K562 (cell line): Measurements from ENCODE around the gene NBEA. TPM values are rescaled to one million over a fixed set of nuclear protein-coding genes. Genes with fewer than 3 reads are reported as not detected.

Experiments used
- ATAC-seq: fragments of 200-7000 bp; cut with Tn5 transposase; 3 replicates; pipeline ENCODE4 v1.9.1; 2020; ENCODE audit warnings: moderate library complexity
- BruUV-seq: library from RNA; stranded (reverse); fragments of 400-500 nt; replicated peaks from 2 replicates; lab custom pipeline; 2021; lab: Mats Ljungman, UMichigan
- CTCF ChIA-PET: fragments of 300-600 bp; formaldehyde crosslinking; extraction: SDS; loops from one replicate; lab custom pipeline; 2021; ENCODE audit warnings: low intra/inter-chr PET ratio; lab: Yijun Ruan, JAX
- POLR2A ChIA-PET: fragments of 300-600, 350-650 bp; sonication (Branson Sonifier 250); formaldehyde crosslinking; extraction: SDS; loops from one replicate; lab custom pipeline; 2021; ENCODE audit warnings: antibody characterized with exemption, inconsistent platforms; lab: Yijun Ruan, JAX
- DNase-seq, 4 experiments: peaks; one replicate each; pipeline versions ENCODE4 v3.0.0 to v3.0.0-alpha.2; 2011 to 2018; ENCODE audit warnings: low spot score in 3 of 4, mixed read lengths in 3 of 4; ENCODE audit errors: extremely low read depth in 1 of 4
- FAIRE-seq: peaks from 2 replicates; lab custom pipeline; 2011; peaks lifted over from hg19 to GRCh38; lab: Jason Lieb, UNC
- H2AFZ ChIP-seq: 2 replicates; pipeline ENCODE4 v1.6.0; 2011; ENCODE audit warnings: low read depth, low read length, control low read depth, inconsistent platforms
- H3K27ac ChIP-seq: fragments of 200-600 bp; 3 replicates; pipeline ENCODE4 v1.8.0; 2011; ENCODE audit warnings: low read depth, mild to moderate bottlenecking, control low read depth, inconsistent platforms, low read length, moderate library complexity, mixed read lengths; ENCODE audit errors: extremely low read depth
- H3K27me3 ChIP-seq, 2 experiments: fragments of 300-600 bp in 1 of 2; 2 replicates in 1 of 2; 3 replicates in 1 of 2; pipeline versions ENCODE4 v1.6.0 to v1.8.0; 2011; ENCODE audit warnings: inconsistent platforms in 2 of 2, low read length in 2 of 2, mild to moderate bottlenecking in 1 of 2, mixed read lengths in 1 of 2, moderate library complexity in 1 of 2; ENCODE audit not compliant: control insufficient read depth in 2 of 2, insufficient read depth in 2 of 2
- H3K36me3 ChIP-seq: fragments of 300-600 bp; 3 replicates; pipeline ENCODE4 v1.8.0; 2011; ENCODE audit warnings: mild to moderate bottlenecking, low read length, inconsistent platforms; ENCODE audit not compliant: control insufficient read depth, insufficient read depth
- H3K4me1 ChIP-seq, 2 experiments: fragments of 200-600 bp in 1 of 2; replicated peaks in 1 of 2; 2 replicates in 1 of 2; 3 replicates in 1 of 2; pipeline versions ENCODE4 v1.5.1 to v1.8.0; 2011; ENCODE audit warnings: inconsistent platforms in 2 of 2, low read length in 2 of 2, mild to moderate bottlenecking in 1 of 2, mixed read lengths in 1 of 2, moderate library complexity in 1 of 2; ENCODE audit not compliant: control insufficient read depth in 2 of 2, insufficient read depth in 2 of 2
- H3K4me2 ChIP-seq: 2 replicates; pipeline ENCODE4 v1.6.1; 2011; ENCODE audit warnings: low read length, control low read depth, inconsistent platforms, mixed read lengths; ENCODE audit not compliant: insufficient read depth
- H3K4me3 ChIP-seq: fragments of 200-600 bp; sonication (generic), shearing (Covaris generic); 2 replicates; pipeline ENCODE4 v1.5.1; 2016; ENCODE audit warnings: control low read depth, inconsistent platforms
- H3K79me2 ChIP-seq: fragments of 200-600 bp; 3 replicates; pipeline ENCODE4 v1.8.0; 2011; ENCODE audit warnings: low read length, inconsistent platforms; ENCODE audit not compliant: control insufficient read depth, insufficient read depth
- H3K9ac ChIP-seq, 2 experiments: 2 replicates each; pipeline versions ENCODE4 v1.6.0 to v1.6.1; 2011; ENCODE audit warnings: low read depth in 2 of 2, low read length in 2 of 2, control low read depth in 1 of 2, inconsistent platforms in 1 of 2, mild to moderate bottlenecking in 1 of 2, mixed read lengths in 1 of 2; ENCODE audit not compliant: insufficient read depth in 1 of 2
- H3K9me1 ChIP-seq: one replicate; pipeline ENCODE4 v1.6.0; 2011; ENCODE audit warnings: inconsistent platforms, mild to moderate bottlenecking, low read length, moderate library complexity; ENCODE audit not compliant: control insufficient read depth, insufficient read depth
- H3K9me3 ChIP-seq: replicated peaks from 2 replicates; pipeline ENCODE4 v1.5.1; 2011; ENCODE audit warnings: low read depth, low read length, inconsistent platforms; ENCODE audit not compliant: control insufficient read depth, insufficient read depth
- H4K20me1 ChIP-seq: replicated peaks from 2 replicates; pipeline ENCODE4 v1.6.1; 2011; ENCODE audit warnings: low read length, inconsistent platforms, mixed read lengths; ENCODE audit not compliant: control insufficient read depth, insufficient read depth
- BRF1 ChIP-seq: IDR thresholded peaks from 3 replicates; pipeline ENCODE4 v1.6.1; 2011; ENCODE audit warnings: borderline replicate concordance, mild to moderate bottlenecking; ENCODE audit not compliant: insufficient read length; ENCODE audit errors: extremely low read depth
- CREM ChIP-seq: IDR thresholded peaks from 2 replicates; pipeline ENCODE4 v1.6.1; 2014; ENCODE audit warnings: antibody characterized with exemption, low read depth
- CTCF ChIP-seq, 3 experiments: IDR thresholded peaks in 2 of 3; conservative IDR thresholded peaks in 1 of 3; 2 replicates each; pipeline ENCODE4 v1.5.1; 2011 to 2012; ENCODE audit warnings: low read length in 3 of 3, mild to moderate bottlenecking in 3 of 3, control low read depth in 2 of 3, improper control_type of control experiment in 1 of 3, inconsistent platforms in 1 of 3, low read depth in 1 of 3, mixed read lengths in 1 of 3, moderate library complexity in 1 of 3; ENCODE audit not compliant: insufficient read depth in 2 of 3
- EGR1 ChIP-seq: fragments of 450-650 bp; conservative IDR thresholded peaks from 2 replicates; pipeline ENCODE4 v1.6.1; 2017; ENCODE audit warnings: mild to moderate bottlenecking
- HEY1 ChIP-seq: fragments of 250-450 bp; sonication (Bioruptor Pico); IDR thresholded peaks from 2 replicates; pipeline ENCODE4 v1.5.0; 2020; ENCODE audit warnings: mild to moderate bottlenecking, moderate library complexity, borderline replicate concordance
- NCOR1 ChIP-seq: fragments of 450-650 bp; IDR thresholded peaks from 2 replicates; pipeline ENCODE4 v1.6.1; 2016; ENCODE audit warnings: mild to moderate bottlenecking, moderate library complexity
- POLR2AphosphoS5 ChIP-seq: IDR thresholded peaks from 2 replicates; pipeline ENCODE4 v1.6.1; 2011; ENCODE audit warnings: mild to moderate bottlenecking, low read depth, low read length, moderate library complexity; ENCODE audit not compliant: control insufficient read depth, insufficient read depth
- SRSF3 ChIP-seq: fragments of 200-400 bp; formaldehyde crosslinking; IDR thresholded peaks from 2 replicates; pipeline ENCODE4 v1.6.1; 2016; ENCODE audit warnings: mild to moderate bottlenecking, low read length, moderate library complexity; ENCODE audit not compliant: insufficient read depth
- ZKSCAN1 ChIP-seq: fragments of 150-350 bp; IDR thresholded peaks from 2 replicates; pipeline ENCODE4 v1.6.1; 2016; ENCODE audit warnings: low read depth, low read length
- ZNF449 ChIP-seq: fragments of 250-450 bp; sonication (Bioruptor Pico); IDR thresholded peaks from 2 replicates; pipeline ENCODE4 v1.8.0; 2022; ENCODE audit warnings: moderate library complexity, mild to moderate bottlenecking, inconsistent platforms
- WGBS: fragments of 100-300 bp; shearing (Covaris generic); methylation state at CpG from one replicate; pipeline ENCODE4 v1.1.6; 2016; ENCODE audit warnings: low coverage, mixed read lengths; ENCODE audit not compliant: insufficient coverage; ENCODE audit errors: missing lambda C conversion rate; 5-methylcytosine and 5-hydroxymethylcytosine counted together
- in situ Hi-C: fragments of 300-500 bp; cut with MboI; formaldehyde crosslinking; loops from 4 replicates; pipeline ENCODE4 v1.15.0; 2018; ENCODE audit warnings: inconsistent platforms, mixed read lengths
- intact Hi-C: fragments of 100-400 bp; cut with micrococcal nuclease; formaldehyde crosslinking; loops from 2 replicates; pipeline ENCODE4 v1.14.2; 2022
- polyA plus RNA-seq, 8 experiments: library from polyadenylated mRNA; depleted of rRNA in 4 of 8; stranded (reverse) in 5 of 8; unstranded in 3 of 8; fragments of >200 nt; fragmentation: Nextera tagmentation in 2 of 8; fragmentation: Illumina TruSeq in 1 of 8; extraction: Ambion mirVana in 2 of 8; extraction: Trizol in 1 of 8; gene quantifications; 2 replicates each; pipeline versions ENCODE4 v1.2.1 to v1.2.3, GENCODE V29; 2011 to 2014; ENCODE audit warnings: inconsistent platforms in 1 of 8, missing spikeins in 1 of 8
- total RNA-seq, 7 experiments: library from RNA; depleted of rRNA in 6 of 7; stranded (reverse); fragments of >200 nt in 6 of 7; fragmentation: Illumina TruSeq in 2 of 7; extraction: Trizol in 2 of 7; gene quantifications; 2 replicates each; pipeline versions ENCODE4 v1.2.1 to v1.2.3, GENCODE V29; 2011 to 2021; ENCODE audit warnings: low replicate concordance in 1 of 7
- TF ChIP-seq, protein P1 (sequence below), 2 experiments: fragments of 150-350 bp in 1 of 2; IDR thresholded peaks; 2 replicates each; pipeline ENCODE4 v1.6.1; 2012 to 2016; ENCODE audit warnings: low read depth in 2 of 2, low read length in 2 of 2, mild to moderate bottlenecking in 1 of 2, moderate library complexity in 1 of 2
- TF ChIP-seq, protein P2 (sequence below): IDR thresholded peaks from 2 replicates; pipeline ENCODE4 v1.6.1; 2012; ENCODE audit warnings: low read depth, low read length, improper control_type of control experiment, borderline replicate concordance

Gene NBEA
- total and polyA plus RNA-seq, 9 of the 15 experiments (the other 6 are each of a cell fraction or from before 2014, with no cell fraction given), result 0.03 to 0.94 (median 0.05) TPM; not detected in 2

DNA sequence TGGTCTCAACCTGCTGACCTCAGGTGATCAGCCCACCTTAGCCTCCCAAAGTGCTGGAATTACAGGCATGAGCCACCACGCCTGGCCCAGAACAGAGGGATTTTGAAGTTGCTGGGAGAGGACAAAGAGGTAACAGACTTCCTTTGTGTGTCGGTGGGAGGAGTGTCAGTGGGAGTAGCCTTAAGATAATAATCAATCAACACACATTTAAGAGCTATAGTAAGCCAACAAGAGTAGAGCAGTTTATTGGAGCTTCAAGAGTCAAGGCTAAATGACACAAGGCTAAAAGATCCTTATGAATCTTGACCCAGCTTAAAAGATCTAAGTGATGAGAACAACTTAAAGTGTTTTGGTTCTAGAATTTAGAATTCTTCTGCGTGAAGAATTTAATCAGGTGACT is 47.3 kb upstream of the NBEA start:
- ChIA-PET POLR2A (no interaction called here), CTCF (interaction anchor here (0.6 kb wide), 1 partner anchor 1850 kb away, joined by 4 read pairs; no protein-coding TSS in a partner anchor)
- no peak overlapping the region for H3K27ac ChIP-seq
- no peak overlapping the region for H2AFZ ChIP-seq
- H3K27me3 ChIP-seq, result no peaks in the 10 kb centered on the region
- H3K4me3 ChIP-seq, result no peak overlapping the region
- 4% methylated on average over 3 of the region's 3 CpGs for WGBS
- H3K79me2 ChIP-seq, result no peaks in the 10 kb centered on the region
- TF ChIP-seq ZKSCAN1 (no peak), CTCF (IDR thresholded peaks at IDR 0.05 in 2 of 3, conservative IDR thresholded peaks at IDR 0.05 in 1 of 3; ENCODE audit: insufficient read depth in 2 of 3, low read depth in 1 of 3, low read length in 3 of 3) (no peak), ZNF449 (no peak), BRF1 (no peak), EGR1 (no peak), CREM (no peak), HEY1 (CRISPR knock-in tag) (no peak), NCOR1 (no peak), POLR2AphosphoS5 (no peak), SRSF3 (no peak)
- TF ChIP-seq, protein P1, sequence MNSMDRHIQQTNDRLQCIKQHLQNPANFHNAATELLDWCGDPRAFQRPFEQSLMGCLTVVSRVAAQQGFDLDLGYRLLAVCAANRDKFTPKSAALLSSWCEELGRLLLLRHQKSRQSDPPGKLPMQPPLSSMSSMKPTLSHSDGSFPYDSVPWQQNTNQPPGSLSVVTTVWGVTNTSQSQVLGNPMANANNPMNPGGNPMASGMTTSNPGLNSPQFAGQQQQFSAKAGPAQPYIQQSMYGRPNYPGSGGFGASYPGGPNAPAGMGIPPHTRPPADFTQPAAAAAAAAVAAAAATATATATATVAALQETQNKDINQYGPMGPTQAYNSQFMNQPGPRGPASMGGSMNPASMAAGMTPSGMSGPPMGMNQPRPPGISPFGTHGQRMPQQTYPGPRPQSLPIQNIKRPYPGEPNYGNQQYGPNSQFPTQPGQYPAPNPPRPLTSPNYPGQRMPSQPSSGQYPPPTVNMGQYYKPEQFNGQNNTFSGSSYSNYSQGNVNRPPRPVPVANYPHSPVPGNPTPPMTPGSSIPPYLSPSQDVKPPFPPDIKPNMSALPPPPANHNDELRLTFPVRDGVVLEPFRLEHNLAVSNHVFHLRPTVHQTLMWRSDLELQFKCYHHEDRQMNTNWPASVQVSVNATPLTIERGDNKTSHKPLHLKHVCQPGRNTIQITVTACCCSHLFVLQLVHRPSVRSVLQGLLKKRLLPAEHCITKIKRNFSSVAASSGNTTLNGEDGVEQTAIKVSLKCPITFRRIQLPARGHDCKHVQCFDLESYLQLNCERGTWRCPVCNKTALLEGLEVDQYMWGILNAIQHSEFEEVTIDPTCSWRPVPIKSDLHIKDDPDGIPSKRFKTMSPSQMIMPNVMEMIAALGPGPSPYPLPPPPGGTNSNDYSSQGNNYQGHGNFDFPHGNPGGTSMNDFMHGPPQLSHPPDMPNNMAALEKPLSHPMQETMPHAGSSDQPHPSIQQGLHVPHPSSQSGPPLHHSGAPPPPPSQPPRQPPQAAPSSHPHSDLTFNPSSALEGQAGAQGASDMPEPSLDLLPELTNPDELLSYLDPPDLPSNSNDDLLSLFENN (IDR thresholded peaks at IDR 0.05; ENCODE audit: low read depth in 2 of 2, low read length in 2 of 2), result no peak
- TF ChIP-seq, protein P2, sequence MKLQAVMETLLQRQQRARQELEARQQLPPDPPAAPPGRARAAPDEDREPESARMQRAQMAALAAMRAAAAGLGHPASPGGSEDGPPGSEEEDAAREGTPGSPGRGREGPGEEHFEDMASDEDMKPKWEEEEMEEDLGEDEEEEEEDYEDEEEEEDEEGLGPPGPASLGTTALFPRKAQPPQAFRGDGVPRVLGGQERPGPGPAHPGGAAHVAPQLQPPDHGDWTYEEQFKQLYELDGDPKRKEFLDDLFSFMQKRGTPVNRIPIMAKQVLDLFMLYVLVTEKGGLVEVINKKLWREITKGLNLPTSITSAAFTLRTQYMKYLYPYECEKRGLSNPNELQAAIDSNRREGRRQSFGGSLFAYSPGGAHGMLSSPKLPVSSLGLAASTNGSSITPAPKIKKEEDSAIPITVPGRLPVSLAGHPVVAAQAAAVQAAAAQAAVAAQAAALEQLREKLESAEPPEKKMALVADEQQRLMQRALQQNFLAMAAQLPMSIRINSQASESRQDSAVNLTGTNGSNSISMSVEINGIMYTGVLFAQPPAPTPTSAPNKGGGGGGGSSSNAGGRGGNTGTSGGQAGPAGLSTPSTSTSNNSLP, result no peak
- BruUV-seq, result no TSS peak
- no peaks in the 10 kb centered on the region for H3K9me3 ChIP-seq
- no peak overlapping the region for H3K4me2 ChIP-seq
- in situ Hi-C loops (no loop called here), intact Hi-C loops (no loop called here)
- H3K4me1 ChIP-seq, result no peaks in the 10 kb centered on the region
- no peaks in the 10 kb centered on the region for H3K36me3 ChIP-seq
- no peak overlapping the region for H3K9ac ChIP-seq
- FAIRE-seq, result no peak
- H4K20me1 ChIP-seq, result no peaks in the 10 kb centered on the region
- no peak for ATAC-seq
- no peak for DNase-seq
- no peaks in the 10 kb centered on the region for H3K9me1 ChIP-seq
